Immature natural killer cell (primary cell): ENCODE data around the gene SLC22A31. TPM values are rescaled to one million over a fixed set of nuclear protein-coding genes. Genes with fewer than 3 reads are reported as not detected.

Source experiments
- DNase-seq, 3 donors: peaks; one replicate each; pipeline ENCODE4 v3.0.0; 2022; ENCODE audit warnings: mixed read lengths in 1 of 3
- H3K27ac Mint-ChIP-seq, 6 donors: one replicate each; pipeline ENCODE4 v1.8.0; 2020; ENCODE audit warnings: mixed read lengths in 6 of 6, mild to moderate bottlenecking in 5 of 6, inconsistent platforms in 4 of 6, moderate library complexity in 3 of 6
- H3K27me3 Mint-ChIP-seq, 3 donors: one replicate each; pipeline ENCODE4 v1.8.0; 2020 to 2021; ENCODE audit warnings: low read depth in 3 of 3, mild to moderate bottlenecking in 3 of 3, mixed read lengths in 3 of 3, moderate library complexity in 3 of 3, inconsistent platforms in 1 of 3
- H3K36me3 Mint-ChIP-seq, 3 donors: one replicate each; pipeline ENCODE4 v1.8.0; 2020; ENCODE audit warnings: mixed read lengths in 3 of 3, inconsistent platforms in 2 of 3, mild to moderate bottlenecking in 2 of 3
- H3K4me1 Mint-ChIP-seq, 2 donors: one replicate each; pipeline ENCODE4 v1.8.0; 2020; ENCODE audit warnings: inconsistent platforms in 2 of 2, mild to moderate bottlenecking in 2 of 2, mixed read lengths in 2 of 2, moderate library complexity in 1 of 2
- H3K4me3 Mint-ChIP-seq, 5 donors: one replicate each; pipeline ENCODE4 v1.8.0; 2020; ENCODE audit warnings: mild to moderate bottlenecking in 5 of 5, mixed read lengths in 5 of 5, inconsistent platforms in 3 of 5, moderate library complexity in 3 of 5
- H3K9me3 Mint-ChIP-seq, 6 donors: one replicate each; pipeline ENCODE4 v1.8.0; 2020; ENCODE audit warnings: mild to moderate bottlenecking in 6 of 6, mixed read lengths in 6 of 6, inconsistent platforms in 4 of 6, moderate library complexity in 3 of 6
- polyA plus RNA-seq, 3 donors: library from polyadenylated mRNA; unstranded; fragments of 300-500 nt; fragmentation: Illumina TruSeq; gene quantifications; one replicate each; pipeline ENCODE4 v1.2.3, GENCODE V29; 2021

The SLC22A31 gene
- polyA plus RNA-seq, 3 donors from 2014 or later, result not detected

GRCh38 chr16:89156740-89157645 lies 43.3 kb downstream of the SLC22A31 start:
- H3K4me3 Mint-ChIP-seq, result no peak overlapping the region

GRCh38 chr16:89155851-89156739 lies 44.2 kb downstream of the SLC22A31 start:
- no peak overlapping the region for H3K4me3 Mint-ChIP-seq
- peaks cover 0 to 2% of the 10 kb centered on the region in 2 donors for H3K4me1 Mint-ChIP-seq
- no peaks in the 10 kb centered on the region for H3K9me3 Mint-ChIP-seq
- peaks cover 1 to 7% (median 3%) of the 10 kb centered on the region in 3 donors for H3K27me3 Mint-ChIP-seq
- no peak for DNase-seq
- peaks cover 2 to 7% (median 4%) of the 10 kb centered on the region in 3 donors for H3K36me3 Mint-ChIP-seq
- no peak overlapping the region for H3K27ac Mint-ChIP-seq

More at GRCh38 chr16:89156740-89157645, 43.3 kb downstream of the SLC22A31 start:
- no peak for DNase-seq
- H3K4me1 Mint-ChIP-seq, result peaks cover 0 to 2% of the 10 kb centered on the region in 2 donors
- H3K36me3 Mint-ChIP-seq, result peaks cover 0 to 4% (median 3%) of the 10 kb centered on the region in 3 donors
- peaks cover 1 to 7% (median 3%) of the 10 kb centered on the region in 3 donors for H3K27me3 Mint-ChIP-seq
- peak overlapping the region in 1 of 6 donors; percentile 51 for H3K27ac Mint-ChIP-seq
- H3K9me3 Mint-ChIP-seq, result no peaks in the 10 kb centered on the region

- Mint-ChIP-seq H3K36me3 (peaks cover 7 to 11% (median 8%) of the 10 kb centered on the region in 3 donors), H3K27me3 (peaks cover 0 to 7% (median 1%) of the 10 kb centered on the region in 3 donors), H3K27ac (peak overlapping the region in 1 of 6 donors; percentile 17), H3K4me3 (no peak overlapping the region), H3K9me3 (no peaks in the 10 kb centered on the region), H3K4me1 (peaks cover 0 to 2% of the 10 kb centered on the region in 2 donors)
- DNase-seq, result no peak
Observed at GRCh38 chr16:89155184-89155679, 45.1 kb downstream of the SLC22A31 start.

GRCh38 chr16:89154390-89155183 lies 45.8 kb downstream of the SLC22A31 start:
- no peak overlapping the region for H3K4me3 Mint-ChIP-seq
- H3K36me3 Mint-ChIP-seq, result peaks cover 7 to 15% (median 8%) of the 10 kb centered on the region in 3 donors
- peaks cover 0 to 7% (median 1%) of the 10 kb centered on the region in 3 donors for H3K27me3 Mint-ChIP-seq
- no peak for DNase-seq
- H3K4me1 Mint-ChIP-seq, result peaks cover 0 to 2% of the 10 kb centered on the region in 2 donors
- H3K9me3 Mint-ChIP-seq, result no peaks in the 10 kb centered on the region
- peak overlapping the region in 1 of 6 donors; percentile 17 for H3K27ac Mint-ChIP-seq

- Mint-ChIP-seq H3K4me1 (peaks cover 0 to 2% of the 10 kb centered on the region in 2 donors), H3K36me3 (peaks cover 14 to 22% (median 16%) of the 10 kb centered on the region in 3 donors), H3K4me3 (no peak overlapping the region), H3K9me3 (no peaks in the 10 kb centered on the region), H3K27me3 (peaks cover 0 to 7% (median 2%) of the 10 kb centered on the region in 3 donors), H3K27ac (no peak overlapping the region)
- no peak for DNase-seq
Observed at GRCh38 chr16:89153848-89154271, 46.5 kb downstream of the SLC22A31 start.

- peaks cover 18 to 23% (median 18%) of the 10 kb centered on the region in 3 donors for H3K36me3 Mint-ChIP-seq
- H3K27me3 Mint-ChIP-seq, result peaks cover 0 to 4% (median 3%) of the 10 kb centered on the region in 3 donors
- H3K9me3 Mint-ChIP-seq, result no peaks in the 10 kb centered on the region
- no peak for DNase-seq
- H3K27ac Mint-ChIP-seq, result no peak overlapping the region
- no peak overlapping the region for H3K4me3 Mint-ChIP-seq
- peaks cover 0 to 2% of the 10 kb centered on the region in 2 donors for H3K4me1 Mint-ChIP-seq
Observed at GRCh38 chr16:89152831-89153700, 47.3 kb downstream of the SLC22A31 start.

- Mint-ChIP-seq H3K27me3 (peaks cover 0 to 3% (median 2%) of the 10 kb centered on the region in 3 donors), H3K4me3 (no peak overlapping the region), H3K27ac (peak overlapping the region in 1 of 6 donors; percentile 56)
Observed at GRCh38 chr16:89150981-89151380, 49.4 kb downstream of the SLC22A31 start.

GRCh38 chr16:89150090-89150835 lies 50.1 kb downstream of the SLC22A31 start:
- Mint-ChIP-seq H3K27ac (peak overlapping the region in 1 of 6 donors; percentile 60), H3K9me3 (no peaks in the 10 kb centered on the region), H3K4me3 (no peak overlapping the region), H3K4me1 (no peaks in the 10 kb centered on the region), H3K27me3 (peaks cover 0 to 3% (median 0%) of the 10 kb centered on the region in 3 donors), H3K36me3 (peaks cover 18 to 27% (median 18%) of the 10 kb centered on the region in 3 donors)
- no peak for DNase-seq

More at GRCh38 chr16:89150981-89151380, 49.4 kb downstream of the SLC22A31 start:
- no peaks in the 10 kb centered on the region for H3K9me3 Mint-ChIP-seq
- DNase-seq, result no peak
- no peaks in the 10 kb centered on the region for H3K4me1 Mint-ChIP-seq
- peaks cover 18 to 27% (median 18%) of the 10 kb centered on the region in 3 donors for H3K36me3 Mint-ChIP-seq

- Mint-ChIP-seq H3K27ac (peak overlapping the region in 1 of 6 donors; percentile 85), H3K9me3 (no peaks in the 10 kb centered on the region), H3K27me3 (peaks cover 0 to 2% (median 0%) of the 10 kb centered on the region in 3 donors), H3K36me3 (peaks cover 18 to 27% (median 18%) of the 10 kb centered on the region in 3 donors), H3K4me3 (peak overlapping the region in 1 of 5 donors; percentile 7), H3K4me1 (no peaks in the 10 kb centered on the region)
- no peak for DNase-seq
Observed at GRCh38 chr16:89149386-89149785, 51.0 kb downstream of the SLC22A31 start.

GRCh38 chr16:89147085-89147817 lies 53.1 kb downstream of the SLC22A31 start:
- H3K9me3 Mint-ChIP-seq, result no peaks in the 10 kb centered on the region
- H3K27ac Mint-ChIP-seq, result peak overlapping the region in 2 of 6 donors; percentile 76 to 90
- H3K36me3 Mint-ChIP-seq, result peaks cover 14 to 24% (median 18%) of the 10 kb centered on the region in 3 donors
- peaks cover 0 to 2% (median 0%) of the 10 kb centered on the region in 3 donors for H3K27me3 Mint-ChIP-seq
- no peak for DNase-seq
- H3K4me3 Mint-ChIP-seq, result no peak overlapping the region
- no peaks in the 10 kb centered on the region for H3K4me1 Mint-ChIP-seq
